Panc1 (cell line): ENCODE results near the gene NTRK3. TPM values are rescaled to one million over a fixed set of nuclear protein-coding genes. Genes with fewer than 3 reads are reported as not detected.

Source experiments
- ATAC-seq: fragments of 200-7000 bp; cut with Tn5 transposase; 2 replicates; pipeline ENCODE4 v1.9.1; 2020; ENCODE audit warnings: mild to moderate bottlenecking, moderate library complexity
- BruUV-seq: library from RNA; stranded (reverse); fragments of 400-500 nt; replicated peaks from 2 replicates; lab custom pipeline; 2021; lab: Mats Ljungman, UMichigan
- CTCF ChIA-PET: fragments of 300-600 bp; sonication (Branson Sonifier 250); formaldehyde crosslinking; loops from one replicate; lab custom pipeline; 2022; ENCODE audit warnings: antibody characterized with exemption; lab: Charles Lee
- POLR2A ChIA-PET: fragments of 300-600 bp; sonication (Branson Sonifier 250); formaldehyde crosslinking; loops from one replicate; lab custom pipeline; 2022; ENCODE audit warnings: antibody characterized with exemption; lab: Charles Lee
- DNase-seq: peaks from one replicate; pipeline ENCODE4 v3.0.0-alpha.2; 2010; ENCODE audit warnings: low read depth, low spot score
- H3K27ac ChIP-seq: 2 replicates; pipeline ENCODE4 v1.5.1; 2011; ENCODE audit warnings: mild to moderate bottlenecking, low read length, inconsistent platforms
- H3K27me3 ChIP-seq: fragments of 200-500 bp; sonication (Bioruptor generic); 2 replicates; pipeline ENCODE4 v1.6.0; 2014; ENCODE audit warnings: low read length, inconsistent platforms; ENCODE audit not compliant: control insufficient read depth, insufficient read depth
- H3K36me3 ChIP-seq: fragments of 200-500 bp; sonication (Bioruptor generic); 2 replicates; pipeline ENCODE4 v1.5.1; 2014; ENCODE audit warnings: inconsistent platforms, mild to moderate bottlenecking, low read length, moderate library complexity; ENCODE audit not compliant: control insufficient read depth, insufficient read depth
- H3K4me1 ChIP-seq: 2 replicates; pipeline ENCODE4 v1.5.1; 2011; ENCODE audit warnings: inconsistent platforms, mild to moderate bottlenecking, low read length, moderate library complexity; ENCODE audit not compliant: control insufficient read depth, insufficient read depth
- H3K4me3 ChIP-seq, 2 experiments: 2 replicates each; pipeline ENCODE4 v1.5.1; 2011 to 2012; ENCODE audit warnings: low read depth in 2 of 2, low read length in 2 of 2, mild to moderate bottlenecking in 2 of 2, inconsistent platforms in 1 of 2, moderate library complexity in 1 of 2
- H3K9me3 ChIP-seq: fragments of 200-500 bp; sonication (Bioruptor generic); 2 replicates; pipeline ENCODE4 v1.5.1; 2014; ENCODE audit warnings: low read depth, mild to moderate bottlenecking, inconsistent platforms, low read length, moderate library complexity; ENCODE audit not compliant: control insufficient read depth, insufficient read depth
- POLR2AphosphoS5 ChIP-seq: IDR thresholded peaks from 2 replicates; pipeline ENCODE4 v1.6.1; 2012; ENCODE audit warnings: mild to moderate bottlenecking, low read depth, low read length, moderate library complexity
- SIN3A ChIP-seq: IDR thresholded peaks from 2 replicates; pipeline ENCODE4 v1.6.1; 2012; ENCODE audit warnings: low read depth, mild to moderate bottlenecking, low read length, moderate library complexity, borderline replicate concordance; ENCODE audit not compliant: insufficient read depth
- TCF7L2 ChIP-seq: IDR thresholded peaks from 2 replicates; pipeline ENCODE4 v1.6.1; 2011; ENCODE audit warnings: mild to moderate bottlenecking, low read depth, low read length, inconsistent platforms
- in situ Hi-C: cut with HindIII; loops from 2 replicates; pipeline ENCODE4 v1.10.0; 2016; ENCODE audit warnings: low sequenced_read_pairs, low pct_unique_long_range_greater_than_20kb
- intact Hi-C: fragments of 100-400 bp; cut with micrococcal nuclease; formaldehyde crosslinking; loops from one replicate; pipeline ENCODE4 v1.10.0; 2022; ENCODE audit not compliant: unreplicated experiment
- total RNA-seq: library from RNA; stranded (reverse); gene quantifications from one replicate; pipeline ENCODE4 v1.2.1, GENCODE V29; 2021; ENCODE audit not compliant: unreplicated experiment
- TF ChIP-seq, protein P1 (sequence below): fragments of 450-650 bp; IDR thresholded peaks from 2 replicates; pipeline ENCODE4 v1.5.1; 2017; ENCODE audit warnings: mild to moderate bottlenecking
- TF ChIP-seq, protein P2 (sequence below), 2 experiments: IDR thresholded peaks; 2 replicates each; pipeline ENCODE4 v1.6.1; 2011 to 2012; ENCODE audit warnings: low read depth in 2 of 2, control low read depth in 1 of 2, low read length in 1 of 2, mild to moderate bottlenecking in 1 of 2, moderate library complexity in 1 of 2; ENCODE audit not compliant: insufficient read depth in 1 of 2

Gene NTRK3
- total RNA-seq, 1 experiment from 2014 or later: not detected

GRCh38 chr15:88048237-88048636 lies 208.3 kb downstream of the NTRK3 start:
- intact Hi-C loops (no loop called here), in situ Hi-C loops (no loop called here)
- ChIA-PET POLR2A (no interaction called here), CTCF (no interaction called here)
- Histone ChIP-seq H3K27ac (no peak overlapping the region), H3K9me3 (no peaks in the 10 kb centered on the region), H3K4me1 (no peaks in the 10 kb centered on the region), H3K4me3 (no peak overlapping the region), H3K27me3 (no peaks in the 10 kb centered on the region), H3K36me3 (no peaks in the 10 kb centered on the region)
- DNase-seq (no peak), ATAC-seq (no peak)
- BruUV-seq: no TSS peak
- TF ChIP-seq TCF7L2: no peak
- no peak for TF ChIP-seq POLR2AphosphoS5
- TF ChIP-seq, protein P1, sequence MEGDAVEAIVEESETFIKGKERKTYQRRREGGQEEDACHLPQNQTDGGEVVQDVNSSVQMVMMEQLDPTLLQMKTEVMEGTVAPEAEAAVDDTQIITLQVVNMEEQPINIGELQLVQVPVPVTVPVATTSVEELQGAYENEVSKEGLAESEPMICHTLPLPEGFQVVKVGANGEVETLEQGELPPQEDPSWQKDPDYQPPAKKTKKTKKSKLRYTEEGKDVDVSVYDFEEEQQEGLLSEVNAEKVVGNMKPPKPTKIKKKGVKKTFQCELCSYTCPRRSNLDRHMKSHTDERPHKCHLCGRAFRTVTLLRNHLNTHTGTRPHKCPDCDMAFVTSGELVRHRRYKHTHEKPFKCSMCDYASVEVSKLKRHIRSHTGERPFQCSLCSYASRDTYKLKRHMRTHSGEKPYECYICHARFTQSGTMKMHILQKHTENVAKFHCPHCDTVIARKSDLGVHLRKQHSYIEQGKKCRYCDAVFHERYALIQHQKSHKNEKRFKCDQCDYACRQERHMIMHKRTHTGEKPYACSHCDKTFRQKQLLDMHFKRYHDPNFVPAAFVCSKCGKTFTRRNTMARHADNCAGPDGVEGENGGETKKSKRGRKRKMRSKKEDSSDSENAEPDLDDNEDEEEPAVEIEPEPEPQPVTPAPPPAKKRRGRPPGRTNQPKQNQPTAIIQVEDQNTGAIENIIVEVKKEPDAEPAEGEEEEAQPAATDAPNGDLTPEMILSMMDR: no peak
- TF ChIP-seq, protein P2, sequence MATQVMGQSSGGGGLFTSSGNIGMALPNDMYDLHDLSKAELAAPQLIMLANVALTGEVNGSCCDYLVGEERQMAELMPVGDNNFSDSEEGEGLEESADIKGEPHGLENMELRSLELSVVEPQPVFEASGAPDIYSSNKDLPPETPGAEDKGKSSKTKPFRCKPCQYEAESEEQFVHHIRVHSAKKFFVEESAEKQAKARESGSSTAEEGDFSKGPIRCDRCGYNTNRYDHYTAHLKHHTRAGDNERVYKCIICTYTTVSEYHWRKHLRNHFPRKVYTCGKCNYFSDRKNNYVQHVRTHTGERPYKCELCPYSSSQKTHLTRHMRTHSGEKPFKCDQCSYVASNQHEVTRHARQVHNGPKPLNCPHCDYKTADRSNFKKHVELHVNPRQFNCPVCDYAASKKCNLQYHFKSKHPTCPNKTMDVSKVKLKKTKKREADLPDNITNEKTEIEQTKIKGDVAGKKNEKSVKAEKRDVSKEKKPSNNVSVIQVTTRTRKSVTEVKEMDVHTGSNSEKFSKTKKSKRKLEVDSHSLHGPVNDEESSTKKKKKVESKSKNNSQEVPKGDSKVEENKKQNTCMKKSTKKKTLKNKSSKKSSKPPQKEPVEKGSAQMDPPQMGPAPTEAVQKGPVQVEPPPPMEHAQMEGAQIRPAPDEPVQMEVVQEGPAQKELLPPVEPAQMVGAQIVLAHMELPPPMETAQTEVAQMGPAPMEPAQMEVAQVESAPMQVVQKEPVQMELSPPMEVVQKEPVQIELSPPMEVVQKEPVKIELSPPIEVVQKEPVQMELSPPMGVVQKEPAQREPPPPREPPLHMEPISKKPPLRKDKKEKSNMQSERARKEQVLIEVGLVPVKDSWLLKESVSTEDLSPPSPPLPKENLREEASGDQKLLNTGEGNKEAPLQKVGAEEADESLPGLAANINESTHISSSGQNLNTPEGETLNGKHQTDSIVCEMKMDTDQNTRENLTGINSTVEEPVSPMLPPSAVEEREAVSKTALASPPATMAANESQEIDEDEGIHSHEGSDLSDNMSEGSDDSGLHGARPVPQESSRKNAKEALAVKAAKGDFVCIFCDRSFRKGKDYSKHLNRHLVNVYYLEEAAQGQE (IDR thresholded peaks at IDR 0.05; ENCODE audit: insufficient read depth in 1 of 2, low read depth in 2 of 2, low read length in 1 of 2): no peak
- no peak for TF ChIP-seq SIN3A

DNA sequence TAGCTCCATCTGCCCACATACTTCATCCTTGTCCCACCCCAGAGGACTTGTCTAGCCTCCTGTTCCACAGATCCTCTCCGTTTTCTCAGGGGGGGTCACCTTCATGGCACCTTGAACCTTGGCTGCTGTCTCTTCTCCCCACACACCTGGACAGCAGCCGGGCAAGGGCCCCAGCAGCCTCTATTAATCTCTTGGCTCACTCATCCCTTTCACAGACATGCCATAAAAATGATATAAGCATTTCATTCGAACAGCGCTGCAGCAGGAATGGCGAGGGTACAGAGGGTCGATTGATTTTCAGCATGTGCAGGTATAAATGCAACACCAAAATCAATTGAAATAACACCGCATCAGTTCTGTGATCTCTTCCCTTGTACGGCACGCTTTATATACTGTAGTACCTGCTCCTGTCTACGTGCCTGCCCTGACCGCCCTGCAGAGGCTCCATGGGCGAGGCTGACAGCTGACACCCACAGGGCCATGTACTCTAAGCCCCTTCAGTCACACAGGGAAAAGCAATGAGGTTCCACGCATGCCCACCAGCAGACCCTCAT lies 209.9 kb downstream of the NTRK3 start:
- TF ChIP-seq TCF7L2 (no peak), POLR2AphosphoS5 (no peak), SIN3A (no peak)
- TF ChIP-seq, protein P1: no peak
- TF ChIP-seq, protein P2 (IDR thresholded peaks at IDR 0.05; ENCODE audit: insufficient read depth in 1 of 2, low read depth in 2 of 2, low read length in 1 of 2): no peak
- intact Hi-C loops (no loop called here), in situ Hi-C loops (no loop called here)
- ChIA-PET CTCF (no interaction called here), POLR2A (no interaction called here)
- DNase-seq: no peak
- no peaks in the 10 kb centered on the region for H3K27me3 ChIP-seq
- no peak for ATAC-seq
- H3K4me1 ChIP-seq: no peaks in the 10 kb centered on the region
- no peaks in the 10 kb centered on the region for H3K9me3 ChIP-seq
- H3K36me3 ChIP-seq: no peaks in the 10 kb centered on the region
- no TSS peak for BruUV-seq
- H3K4me3 ChIP-seq: no peak overlapping the region
- H3K27ac ChIP-seq: no peak overlapping the region
